ENCODE measurements around the gene NUMB. TPM values are rescaled to one million over a fixed set of nuclear protein-coding genes. Genes with fewer than 3 reads are reported as not detected.

The NUMB gene
- polyA plus RNA-seq, 1 donor = 29.7 TPM

DNA sequence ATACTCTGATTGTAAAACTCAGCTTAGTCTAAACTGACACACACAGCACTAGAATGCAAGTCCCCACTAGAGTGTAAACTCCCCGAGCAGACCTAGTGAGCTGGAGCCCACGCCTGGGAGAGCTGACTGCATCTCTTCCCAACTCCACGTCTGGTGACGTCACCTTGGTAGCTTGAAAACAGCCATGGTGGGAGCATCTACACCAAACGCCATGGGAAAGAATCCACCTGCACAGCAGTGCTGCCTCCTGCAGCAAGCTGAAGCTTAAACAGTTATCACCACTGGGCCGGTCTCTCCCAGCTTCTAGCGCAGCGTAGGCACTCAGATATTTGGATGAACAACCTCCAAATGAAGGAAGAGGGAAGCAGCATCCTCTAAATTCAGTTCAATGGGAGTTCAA lies 225.4 kb downstream of the NUMB start:
- DNase-seq (ENCODE audit: low read depth) = no peak

- DNase-seq (ENCODE audit: low read depth) = no peak
Measured at GRCh38 chr14:73231981-73232851, 226.1 kb downstream of the NUMB start.

GRCh38 chr14:73230051-73230450 lies 228.3 kb downstream of the NUMB start:
- DNase-seq (ENCODE audit: low read depth) = no peak

DNA sequence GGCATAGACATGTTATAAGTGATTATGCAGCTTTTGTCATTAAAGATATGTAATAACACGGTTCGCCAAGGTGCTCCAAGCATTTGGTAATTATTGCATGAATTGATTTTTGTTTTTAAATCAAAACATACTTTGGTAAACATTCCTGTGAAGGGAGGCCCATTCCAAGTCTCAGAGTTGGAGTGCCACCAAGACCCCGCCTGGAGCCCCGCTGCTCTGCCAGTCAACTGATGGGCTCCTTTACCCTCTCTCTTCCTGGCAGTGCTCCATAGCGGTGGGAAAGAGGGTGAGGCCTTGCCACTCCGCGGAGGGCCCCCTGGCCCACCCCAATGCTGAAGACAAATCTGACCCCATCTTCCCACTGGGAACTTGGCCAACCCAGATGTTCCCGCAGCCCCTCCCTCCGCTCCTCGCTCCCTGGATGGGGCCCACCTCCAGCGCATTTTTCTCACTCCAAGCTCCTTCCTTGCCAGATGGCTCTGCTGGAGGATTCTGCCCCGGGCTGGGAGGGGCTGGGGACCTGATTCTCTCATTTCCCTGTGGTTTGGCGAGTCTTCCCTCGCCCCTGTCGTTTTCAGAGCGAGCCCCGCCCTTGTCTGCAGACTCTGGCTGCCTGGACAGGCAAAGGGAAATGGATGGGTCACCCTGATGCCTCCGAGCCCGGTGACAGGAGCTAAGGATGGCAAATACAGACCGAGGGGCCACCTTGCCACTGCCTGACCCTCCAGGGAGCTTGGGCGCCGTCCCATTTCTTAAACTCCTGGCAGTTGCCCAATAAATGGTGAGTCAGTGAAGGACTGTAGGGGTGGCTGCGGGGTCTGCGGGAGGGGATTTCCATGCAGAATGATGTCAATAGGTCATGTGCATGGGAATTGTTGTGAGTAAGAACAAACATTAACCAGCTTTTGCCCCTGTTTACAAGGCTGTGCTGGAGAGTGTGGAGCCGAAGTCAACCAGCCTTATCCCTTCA lies 230.2 kb downstream of the NUMB start:
- peak; percentile 48 for DNase-seq (ENCODE audit: low read depth)

- DNase-seq (ENCODE audit: low read depth) = no peak
Measured at GRCh38 chr14:73225496-73225895, 232.8 kb downstream of the NUMB start.

Other genes starting within 250 kb of the NUMB start
- 1.2 TPM for gene PAPLN, start 221.0 kb downstream of the NUMB start, polyA plus RNA-seq (ENCODE audit: insufficient read length)
- gene RIOX1, start 32.4 kb upstream of the NUMB start, polyA plus RNA-seq (ENCODE audit: insufficient read length) = 5.2 TPM
- 3.0 TPM for gene ACOT1, start 78.6 kb upstream of the NUMB start, polyA plus RNA-seq (ENCODE audit: insufficient read length)
- gene HEATR4, start 100.4 kb upstream of the NUMB start, polyA plus RNA-seq (ENCODE audit: insufficient read length) = 1.4 TPM
- 23.7 TPM for gene ACOT2, start 110.7 kb upstream of the NUMB start, polyA plus RNA-seq (ENCODE audit: insufficient read length)
- 0.29 TPM for gene ACOT4, start 133.3 kb upstream of the NUMB start, polyA plus RNA-seq (ENCODE audit: insufficient read length)
- gene ACOT6, start 154.0 kb upstream of the NUMB start, polyA plus RNA-seq (ENCODE audit: insufficient read length) = not detected
- 6.8 TPM for gene DNAL1, start 186.4 kb upstream of the NUMB start, polyA plus RNA-seq (ENCODE audit: insufficient read length)